OCI-LY7 (cell line): ENCODE measurements around the gene CEP68.

Experiments used
- CTCF ChIP-seq: fragments of 200-600 bp; sonication (generic); conservative IDR thresholded peaks from 2 replicates; pipeline ENCODE4 v1.5.1; 2014; ENCODE audit warnings: mild to moderate bottlenecking, antibody characterized with exemption, low read length, moderate library complexity, mixed read lengths
- EZH2phosphoT487 ChIP-seq: fragments of 200-600 bp; sonication (generic); IDR thresholded peaks from 2 replicates; pipeline ENCODE4 v1.6.1; 2018; ENCODE audit warnings: low read depth, borderline replicate concordance, mild to moderate bottlenecking, mixed run types, antibody characterized with exemption, low read length, moderate library complexity, mixed read lengths

- no peak for TF ChIP-seq CTCF
- TF ChIP-seq EZH2phosphoT487, result no peak
Measured at GRCh38 chr2:65032019-65032975, 23.9 kb upstream of the CEP68 start.
